SK-N-SH treated with all-trans-retinoic acid at 6 μM for 48 hours (cell line): ENCODE measurements around the gene PACRGL.

Experiments
- ATAC-seq: fragments of 200-7000 bp; cut with Tn5 transposase; 3 replicates; pipeline ENCODE4 v1.9.1; 2020; ENCODE audit warnings: mild to moderate bottlenecking, moderate library complexity
- ARNTL ChIP-seq: fragments of 450-650 bp; formaldehyde crosslinking; IDR thresholded peaks from 2 replicates; pipeline ENCODE4 v1.5.0; 2020; ENCODE audit warnings: low read depth, mild to moderate bottlenecking, moderate library complexity, borderline replicate concordance
- BACH2 ChIP-seq: fragments of 250-450 bp; sonication (Bioruptor Pico); IDR thresholded peaks from 2 replicates; pipeline ENCODE4 v1.9.0; 2021; ENCODE audit warnings: mild to moderate bottlenecking, borderline replicate concordance
- CSDC2 ChIP-seq: fragments of 250-450 bp; sonication (Bioruptor Pico); IDR thresholded peaks from 2 replicates; pipeline ENCODE4 v1.5.0; 2020; ENCODE audit warnings: mild to moderate bottlenecking, moderate library complexity
- CSRNP3 ChIP-seq: fragments of 250-450 bp; sonication (Bioruptor Pico); IDR thresholded peaks from 2 replicates; pipeline ENCODE4 v1.5.1; 2021; ENCODE audit warnings: mild to moderate bottlenecking, moderate library complexity
- ESRRG ChIP-seq: fragments of 250-450 bp; sonication (Bioruptor Pico); IDR thresholded peaks from 2 replicates; pipeline ENCODE4 v1.6.1; 2021; ENCODE audit warnings: mild to moderate bottlenecking
- PATZ1 ChIP-seq: fragments of 250-450 bp; sonication (Bioruptor Pico); IDR thresholded peaks from 2 replicates; pipeline ENCODE4 v1.8.0; 2020; ENCODE audit warnings: mild to moderate bottlenecking, moderate library complexity, borderline replicate concordance
- POU6F1 ChIP-seq: fragments of 250-450 bp; sonication (Bioruptor Pico); IDR thresholded peaks from 2 replicates; pipeline ENCODE4 v1.8.0; 2021; ENCODE audit warnings: low read depth, mild to moderate bottlenecking, moderate library complexity, borderline replicate concordance
- PPARA ChIP-seq: fragments of 250-450 bp; sonication (Bioruptor Pico); IDR thresholded peaks from 2 replicates; pipeline ENCODE4 v1.5.0; 2020; ENCODE audit warnings: mild to moderate bottlenecking, borderline replicate concordance
- RARB ChIP-seq: fragments of 250-450 bp; sonication (Bioruptor Pico); IDR thresholded peaks from 2 replicates; pipeline ENCODE4 v1.8.0; 2021; ENCODE audit warnings: mild to moderate bottlenecking, moderate library complexity
- SNAI2 ChIP-seq: fragments of 250-450 bp; sonication (Bioruptor Pico); IDR thresholded peaks from 2 replicates; pipeline ENCODE4 v1.5.0; 2020; ENCODE audit warnings: mild to moderate bottlenecking, moderate library complexity
- TCF4 ChIP-seq: fragments of 250-450 bp; sonication (Bioruptor Pico); IDR thresholded peaks from 2 replicates; pipeline ENCODE4 v1.8.0; 2021; ENCODE audit warnings: mild to moderate bottlenecking, moderate library complexity, borderline replicate concordance
- TSHZ2 ChIP-seq: fragments of 250-450 bp; sonication (Bioruptor Pico); IDR thresholded peaks from 2 replicates; pipeline ENCODE4 v1.5.0; 2020; ENCODE audit warnings: mild to moderate bottlenecking, moderate library complexity
- ZFP30 ChIP-seq: fragments of 450-650 bp; formaldehyde crosslinking; IDR thresholded peaks from 2 replicates; pipeline ENCODE4 v1.5.0; 2022; ENCODE audit warnings: mild to moderate bottlenecking, moderate library complexity
- ZNF565 ChIP-seq: fragments of 450-650 bp; formaldehyde crosslinking; conservative IDR thresholded peaks from 2 replicates; pipeline ENCODE4 v1.5.0; 2020; ENCODE audit warnings: low read depth, mild to moderate bottlenecking, moderate library complexity
- ZNF70 ChIP-seq: fragments of 450-650 bp; formaldehyde crosslinking; IDR thresholded peaks from 2 replicates; pipeline ENCODE4 v1.5.0; 2020; ENCODE audit warnings: mild to moderate bottlenecking, moderate library complexity
- ZNF8 ChIP-seq: fragments of 450-650 bp; formaldehyde crosslinking; IDR thresholded peaks from 2 replicates; pipeline ENCODE4 v1.5.0; 2020; ENCODE audit warnings: mild to moderate bottlenecking, moderate library complexity

Gene PACRGL

GRCh38 chr4:20684852-20685763 is 15.2 kb upstream of the PACRGL start:
- 0 out of 3 replicates have a peak, but pooled peaks have one; percentile 41 for ATAC-seq
- TF ChIP-seq ESRRG (no peak), POU6F1 (CRISPR knock-in tag) (no peak), TSHZ2 (CRISPR knock-in tag) (no peak), TCF4 (CRISPR knock-in tag) (no peak), ZNF565 (no peak)

GRCh38 chr4:20687864-20688263 is 12.4 kb upstream of the PACRGL start:
- peak; percentile 48 for ATAC-seq
- TF ChIP-seq PATZ1 (CRISPR knock-in tag) (no peak), BACH2 (CRISPR knock-in tag) (no peak), ZFP30 (CRISPR knock-in tag) (no peak), ZNF70 (CRISPR knock-in tag) (no peak), CSDC2 (CRISPR knock-in tag) (no peak), CSRNP3 (CRISPR knock-in tag) (no peak), TSHZ2 (CRISPR knock-in tag) (no peak), SNAI2 (CRISPR knock-in tag) (no peak), ZNF8 (CRISPR knock-in tag) (no peak), ARNTL (CRISPR knock-in tag) (no peak), POU6F1 (CRISPR knock-in tag) (no peak), PPARA (CRISPR knock-in tag) (no peak), RARB (no peak), ZNF565 (no peak)
